ENCODE results near the gene TEX44.
A peak's percentile ranks its signal among the peaks of the same experiment; 100 is the strongest.
"Not testable (repeated sequence)": the region's sequence is repeated elsewhere in the genome, so short reads cannot be mapped to it uniquely, and the experiment has no call there.

TEX44 gene

GRCh38 chr2:231592636-231593145, at the start of gene TEX44:
Gene TEX44 (plus strand): TSS chr2:231592864. CDS start chr2:231592952, 88 bp downstream.
- H3K4me3 ChIP-seq (ENCODE audit: low read length), result no peak within 1 kb of the TSS
- no peaks in the 10 kb centered on the region for H3K9me3 ChIP-seq (ENCODE audit: control insufficient read depth, low read length)
- no peaks in the 10 kb centered on the region for H3K36me3 ChIP-seq (ENCODE audit: control insufficient read depth, insufficient read depth, low read length, severe bottlenecking)
- no peak within 1 kb of the TSS for H3K9ac ChIP-seq (ENCODE audit: low read length)
- peaks cover 9% of the 10 kb centered on the region for H3K4me1 ChIP-seq (ENCODE audit: control insufficient read depth, insufficient read depth, low read length)
- H3K27me3 ChIP-seq (replicated peaks; ENCODE audit: control insufficient read depth, insufficient read depth, low read length), result no peaks in the 10 kb centered on the region
- DNase-seq (ENCODE audit: low read depth), result no peak

- Histone ChIP-seq H3K9me3 (ENCODE audit: control insufficient read depth, low read length) (peaks cover 9% of the 10 kb centered on the region), H3K9ac (ENCODE audit: low read length) (no peak overlapping the region), H3K27me3 (replicated peaks; ENCODE audit: control insufficient read depth, insufficient read depth, low read length) (no peaks in the 10 kb centered on the region), H3K4me1 (ENCODE audit: control insufficient read depth, insufficient read depth, low read length) (peaks cover 21% of the 10 kb centered on the region), H3K36me3 (ENCODE audit: control insufficient read depth, insufficient read depth, low read length, severe bottlenecking) (no peaks in the 10 kb centered on the region), H3K4me3 (ENCODE audit: low read length) (no peak overlapping the region)
- DNase-seq (ENCODE audit: low read depth), result no peak
These were observed 47.4 kb upstream of the TEX44 start for GRCh38 chr2:231545105-231545902.

- Histone ChIP-seq H3K36me3 (ENCODE audit: control insufficient read depth, insufficient read depth, low read length, severe bottlenecking) (no peaks in the 10 kb centered on the region), H3K9ac (ENCODE audit: low read length) (no peak overlapping the region), H3K4me3 (ENCODE audit: low read length) (no peak overlapping the region), H3K4me1 (ENCODE audit: control insufficient read depth, insufficient read depth, low read length) (peaks cover 21% of the 10 kb centered on the region), H3K27me3 (replicated peaks; ENCODE audit: control insufficient read depth, insufficient read depth, low read length) (no peaks in the 10 kb centered on the region), H3K9me3 (ENCODE audit: control insufficient read depth, low read length) (peaks cover 9% of the 10 kb centered on the region)
- DNase-seq (ENCODE audit: low read depth), result no peak
These were observed 46.5 kb upstream of the TEX44 start for GRCh38 chr2:231546014-231546715.

GRCh38 chr2:231547315-231548110, 45.2 kb upstream of the TEX44 start:
- DNase-seq (ENCODE audit: low read depth), result no peak
- no peak overlapping the region for H3K4me3 ChIP-seq (ENCODE audit: low read length)
- H3K4me1 ChIP-seq (ENCODE audit: control insufficient read depth, insufficient read depth, low read length), result peaks cover 12% of the 10 kb centered on the region
- H3K36me3 ChIP-seq (ENCODE audit: control insufficient read depth, insufficient read depth, low read length, severe bottlenecking), result no peaks in the 10 kb centered on the region
- peaks cover 12% of the 10 kb centered on the region for H3K9me3 ChIP-seq (ENCODE audit: control insufficient read depth, low read length)
- no peaks in the 10 kb centered on the region for H3K27me3 ChIP-seq (replicated peaks; ENCODE audit: control insufficient read depth, insufficient read depth, low read length)
- H3K9ac ChIP-seq (ENCODE audit: low read length), result no peak overlapping the region

GRCh38 chr2:231548752-231549151, 43.9 kb upstream of the TEX44 start:
- Histone ChIP-seq H3K9ac (ENCODE audit: low read length) (no peak overlapping the region), H3K36me3 (ENCODE audit: control insufficient read depth, insufficient read depth, low read length, severe bottlenecking) (no peaks in the 10 kb centered on the region), H3K9me3 (ENCODE audit: control insufficient read depth, low read length) (peaks cover 11% of the 10 kb centered on the region)

GRCh38 chr2:231549446-231550239, 43.0 kb upstream of the TEX44 start:
- Histone ChIP-seq H3K4me1 (ENCODE audit: control insufficient read depth, insufficient read depth, low read length) (peaks cover 17% of the 10 kb centered on the region), H3K27me3 (replicated peaks; ENCODE audit: control insufficient read depth, insufficient read depth, low read length) (no peaks in the 10 kb centered on the region), H3K36me3 (ENCODE audit: control insufficient read depth, insufficient read depth, low read length, severe bottlenecking) (no peaks in the 10 kb centered on the region), H3K9ac (ENCODE audit: low read length) (no peak overlapping the region), H3K4me3 (ENCODE audit: low read length) (no peak overlapping the region), H3K9me3 (ENCODE audit: control insufficient read depth, low read length) (peaks cover 11% of the 10 kb centered on the region)
- no peak for DNase-seq (ENCODE audit: low read depth)

More at GRCh38 chr2:231548752-231549151, 43.9 kb upstream of the TEX44 start:
- no peak for DNase-seq (ENCODE audit: low read depth)
- Histone ChIP-seq H3K4me1 (ENCODE audit: control insufficient read depth, insufficient read depth, low read length) (peaks cover 12% of the 10 kb centered on the region), H3K27me3 (replicated peaks; ENCODE audit: control insufficient read depth, insufficient read depth, low read length) (no peaks in the 10 kb centered on the region), H3K4me3 (ENCODE audit: low read length) (no peak overlapping the region)

GRCh38 chr2:231552752-231553151, 39.9 kb upstream of the TEX44 start:
- no peak overlapping the region for H3K9ac ChIP-seq (ENCODE audit: low read length)
- H3K27me3 ChIP-seq (replicated peaks; ENCODE audit: control insufficient read depth, insufficient read depth, low read length), result no peaks in the 10 kb centered on the region
- no peak for DNase-seq (ENCODE audit: low read depth)
- no peaks in the 10 kb centered on the region for H3K36me3 ChIP-seq (ENCODE audit: control insufficient read depth, insufficient read depth, low read length, severe bottlenecking)
- peaks cover 13% of the 10 kb centered on the region for H3K4me1 ChIP-seq (ENCODE audit: control insufficient read depth, insufficient read depth, low read length)
- H3K9me3 ChIP-seq (ENCODE audit: control insufficient read depth, low read length), result peaks cover 11% of the 10 kb centered on the region
- H3K4me3 ChIP-seq (ENCODE audit: low read length), result peak overlapping the region; percentile 35

- Histone ChIP-seq H3K9ac (ENCODE audit: low read length) (peak overlapping the region; percentile 58), H3K27me3 (replicated peaks; ENCODE audit: control insufficient read depth, insufficient read depth, low read length) (no peaks in the 10 kb centered on the region), H3K9me3 (ENCODE audit: control insufficient read depth, low read length) (peaks cover 11% of the 10 kb centered on the region), H3K4me3 (ENCODE audit: low read length) (peak overlapping the region; percentile 63), H3K36me3 (ENCODE audit: control insufficient read depth, insufficient read depth, low read length, severe bottlenecking) (no peaks in the 10 kb centered on the region), H3K4me1 (ENCODE audit: control insufficient read depth, insufficient read depth, low read length) (peaks cover 14% of the 10 kb centered on the region)
- DNase-seq (ENCODE audit: low read depth), result no peak
These were observed 38.3 kb upstream of the TEX44 start for GRCh38 chr2:231554327-231554726.

GRCh38 chr2:231554748-231555545, 37.7 kb upstream of the TEX44 start:
- DNase-seq (ENCODE audit: low read depth), result peak; percentile 4
- H3K4me3 ChIP-seq (ENCODE audit: low read length), result peak overlapping the region; percentile 63
- no peaks in the 10 kb centered on the region for H3K27me3 ChIP-seq (replicated peaks; ENCODE audit: control insufficient read depth, insufficient read depth, low read length)
- H3K9me3 ChIP-seq (ENCODE audit: control insufficient read depth, low read length), result peaks cover 11% of the 10 kb centered on the region
- peaks cover 14% of the 10 kb centered on the region for H3K4me1 ChIP-seq (ENCODE audit: control insufficient read depth, insufficient read depth, low read length)
- peak overlapping the region; percentile 58 for H3K9ac ChIP-seq (ENCODE audit: low read length)
- H3K36me3 ChIP-seq (ENCODE audit: control insufficient read depth, insufficient read depth, low read length, severe bottlenecking), result no peaks in the 10 kb centered on the region

- H3K4me3 ChIP-seq (ENCODE audit: low read length); DNase-seq (ENCODE audit: low read depth); H3K36me3 ChIP-seq (ENCODE audit: control insufficient read depth, insufficient read depth, low read length, severe bottlenecking); H3K9ac ChIP-seq (ENCODE audit: low read length); H3K27me3 ChIP-seq (replicated peaks; ENCODE audit: control insufficient read depth, insufficient read depth, low read length): not testable (repeated sequence)
- peaks cover 14% of the 10 kb centered on the region for H3K4me1 ChIP-seq (ENCODE audit: control insufficient read depth, insufficient read depth, low read length)
- peaks cover 11% of the 10 kb centered on the region for H3K9me3 ChIP-seq (ENCODE audit: control insufficient read depth, low read length)
These were observed 36.2 kb upstream of the TEX44 start for GRCh38 chr2:231556496-231556895.

All from adipocyte (in vitro differentiated cells).